Measurements from ENCODE around the gene MCUB.

DNA sequence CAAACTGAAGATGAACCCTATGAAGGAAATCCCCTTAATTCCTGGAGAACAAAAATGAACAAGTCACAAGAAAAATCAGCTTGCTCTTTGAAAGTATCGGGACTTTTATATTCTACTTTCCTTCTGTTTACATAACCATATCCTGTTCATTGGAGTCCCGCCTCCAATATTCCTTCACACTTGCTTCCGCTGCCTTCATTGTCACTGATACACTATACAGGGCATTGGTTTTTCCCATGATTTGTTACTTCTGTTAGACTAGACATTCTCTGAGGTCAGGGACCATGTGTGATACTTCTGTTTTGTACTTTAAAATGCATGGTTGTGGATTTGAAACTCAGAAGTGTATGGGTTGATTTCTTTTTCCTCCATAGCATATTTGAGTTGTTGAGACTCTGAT, 18.8 kb downstream of the MCUB start:
- no peak for TF ChIP-seq POLR2A (IDR thresholded peaks at IDR 0.05)
- no peak for TF ChIP-seq CTCF (IDR thresholded peaks at IDR 0.05)

Data from prostate gland (tissue), 2 donors.